ENCODE results near the gene PARD6G.

The PARD6G gene

DNA sequence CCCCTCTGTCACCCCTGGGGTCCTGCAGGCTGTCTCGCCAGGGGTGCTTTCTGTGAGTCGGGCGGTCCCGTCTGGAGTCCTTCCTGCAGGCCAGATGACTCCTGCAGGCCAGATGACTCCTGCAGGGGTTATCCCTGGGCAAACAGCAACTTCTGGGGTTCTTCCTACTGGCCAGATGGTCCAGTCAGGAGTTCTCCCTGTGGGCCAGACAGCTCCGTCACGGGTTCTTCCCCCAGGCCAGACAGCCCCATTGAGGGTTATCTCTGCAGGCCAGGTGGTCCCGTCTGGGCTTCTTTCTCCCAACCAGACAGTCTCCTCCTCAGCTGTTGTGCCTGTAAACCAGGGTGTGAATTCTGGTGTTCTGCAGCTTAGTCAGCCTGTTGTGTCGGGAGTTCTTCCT lies 110.6 kb downstream of the PARD6G start:
- TF ChIP-seq ZFX (IDR thresholded peaks at IDR 0.05), result no peak
- TF ChIP-seq, protein P1, sequence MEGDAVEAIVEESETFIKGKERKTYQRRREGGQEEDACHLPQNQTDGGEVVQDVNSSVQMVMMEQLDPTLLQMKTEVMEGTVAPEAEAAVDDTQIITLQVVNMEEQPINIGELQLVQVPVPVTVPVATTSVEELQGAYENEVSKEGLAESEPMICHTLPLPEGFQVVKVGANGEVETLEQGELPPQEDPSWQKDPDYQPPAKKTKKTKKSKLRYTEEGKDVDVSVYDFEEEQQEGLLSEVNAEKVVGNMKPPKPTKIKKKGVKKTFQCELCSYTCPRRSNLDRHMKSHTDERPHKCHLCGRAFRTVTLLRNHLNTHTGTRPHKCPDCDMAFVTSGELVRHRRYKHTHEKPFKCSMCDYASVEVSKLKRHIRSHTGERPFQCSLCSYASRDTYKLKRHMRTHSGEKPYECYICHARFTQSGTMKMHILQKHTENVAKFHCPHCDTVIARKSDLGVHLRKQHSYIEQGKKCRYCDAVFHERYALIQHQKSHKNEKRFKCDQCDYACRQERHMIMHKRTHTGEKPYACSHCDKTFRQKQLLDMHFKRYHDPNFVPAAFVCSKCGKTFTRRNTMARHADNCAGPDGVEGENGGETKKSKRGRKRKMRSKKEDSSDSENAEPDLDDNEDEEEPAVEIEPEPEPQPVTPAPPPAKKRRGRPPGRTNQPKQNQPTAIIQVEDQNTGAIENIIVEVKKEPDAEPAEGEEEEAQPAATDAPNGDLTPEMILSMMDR (conservative IDR thresholded peaks at IDR 0.05), result no peak

DNA sequence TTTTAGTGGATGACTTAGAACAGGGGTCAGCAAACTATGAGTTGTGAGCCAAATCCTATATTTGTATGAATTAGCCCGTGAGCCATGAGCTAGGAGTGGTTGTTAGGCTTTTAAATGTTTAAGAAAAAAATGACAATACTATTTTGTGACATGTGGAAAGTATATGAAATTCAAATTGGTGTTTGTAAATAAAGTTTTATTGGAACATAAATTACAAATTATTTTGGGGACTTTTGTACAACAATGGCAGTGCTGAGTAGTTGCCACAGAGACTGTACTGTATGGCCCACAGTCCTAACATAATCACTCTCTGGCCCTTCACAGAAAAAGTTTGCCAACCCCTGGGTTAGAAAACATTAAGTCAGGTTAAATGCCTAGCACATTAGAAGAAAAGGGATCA lies 112.2 kb downstream of the PARD6G start:
- no peak overlapping the region for H3K27ac ChIP-seq
- TF ChIP-seq, protein P1 (conservative IDR thresholded peaks at IDR 0.05), result no peak
- no peak for TF ChIP-seq ZFX (IDR thresholded peaks at IDR 0.05)

More for the DNA sequence above, 110.6 kb downstream of the PARD6G start:
- no peak overlapping the region for H3K27ac ChIP-seq

DNA sequence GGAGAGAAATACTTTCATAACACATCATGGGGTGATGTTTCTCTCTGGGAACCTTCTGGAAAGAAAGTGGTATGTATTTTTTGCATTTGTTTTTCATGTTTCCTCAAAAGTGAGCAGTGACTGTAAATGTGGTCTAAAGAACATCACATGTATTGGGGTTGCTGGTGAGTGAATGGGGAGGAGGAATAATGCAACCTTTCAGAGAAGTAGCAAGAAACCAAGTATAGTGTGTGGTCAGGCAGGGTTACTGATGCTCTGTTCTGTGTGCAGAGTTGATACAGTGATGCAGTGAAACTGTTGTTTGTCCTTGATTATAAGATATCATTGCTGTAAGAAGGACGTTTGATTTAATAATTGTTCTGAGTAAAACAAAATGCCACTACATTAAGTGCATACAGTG lies 114.2 kb downstream of the PARD6G start:
- no peak for TF ChIP-seq ZFX (IDR thresholded peaks at IDR 0.05)
- TF ChIP-seq, protein P1 (conservative IDR thresholded peaks at IDR 0.05), result no peak
- no peak overlapping the region for H3K27ac ChIP-seq

DNA sequence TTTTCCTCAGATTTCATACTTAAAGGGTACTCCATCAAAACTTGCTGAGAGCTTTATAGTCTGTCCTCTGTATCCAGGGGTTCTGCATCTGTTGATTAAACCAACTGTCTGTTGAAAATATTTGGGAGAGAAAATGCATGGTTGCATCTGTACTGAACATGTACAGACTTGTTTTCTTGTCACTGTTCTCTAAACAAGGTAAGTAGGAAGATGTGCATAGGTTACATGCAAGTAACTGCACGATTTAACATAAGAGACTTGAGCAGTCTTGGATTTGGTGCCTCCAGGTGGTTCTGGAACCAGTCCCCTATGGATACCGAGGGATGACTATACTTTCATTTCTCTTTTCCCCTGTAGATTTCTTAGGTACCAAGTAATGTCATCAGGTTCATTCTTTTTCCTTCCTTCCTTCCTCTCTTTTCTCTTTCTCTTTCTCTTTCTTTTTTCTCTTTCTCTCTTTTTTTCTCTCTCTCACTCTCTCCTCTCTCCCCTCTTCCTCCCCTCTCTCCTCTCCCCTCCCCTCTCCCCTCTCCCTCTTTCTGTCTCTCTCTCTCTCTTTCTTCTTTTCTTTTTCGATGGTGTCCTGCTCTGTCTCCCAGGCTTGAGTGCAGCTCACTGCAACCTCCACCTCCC lies 115.0 kb downstream of the PARD6G start:
- no peak for TF ChIP-seq ZFX (IDR thresholded peaks at IDR 0.05)
- TF ChIP-seq, protein P1 (conservative IDR thresholded peaks at IDR 0.05), result no peak
- no peak overlapping the region for H3K27ac ChIP-seq

DNA sequence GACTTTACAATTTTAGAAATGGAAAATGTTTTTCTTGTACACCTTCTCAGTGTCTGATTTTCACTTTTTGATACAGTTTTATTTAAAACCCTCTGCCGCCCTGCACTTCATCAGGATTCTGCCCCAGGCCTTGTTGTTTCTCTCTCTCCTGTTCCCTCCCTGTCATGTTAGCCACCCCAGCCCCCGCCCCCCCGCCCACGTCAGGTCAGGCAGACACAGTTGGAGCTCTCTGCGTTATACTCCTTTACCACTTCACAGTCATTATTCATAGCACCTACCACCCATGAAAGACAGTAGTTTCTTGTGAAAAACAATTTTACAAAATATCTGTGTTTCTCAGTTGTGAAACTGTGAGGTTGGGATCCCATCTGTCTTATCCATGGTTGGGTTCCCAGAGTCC lies 116.8 kb downstream of the PARD6G start:
- no peak overlapping the region for H3K27ac ChIP-seq
- no peak for TF ChIP-seq ZFX (IDR thresholded peaks at IDR 0.05)
- TF ChIP-seq, protein P1 (conservative IDR thresholded peaks at IDR 0.05), result no peak

DNA sequence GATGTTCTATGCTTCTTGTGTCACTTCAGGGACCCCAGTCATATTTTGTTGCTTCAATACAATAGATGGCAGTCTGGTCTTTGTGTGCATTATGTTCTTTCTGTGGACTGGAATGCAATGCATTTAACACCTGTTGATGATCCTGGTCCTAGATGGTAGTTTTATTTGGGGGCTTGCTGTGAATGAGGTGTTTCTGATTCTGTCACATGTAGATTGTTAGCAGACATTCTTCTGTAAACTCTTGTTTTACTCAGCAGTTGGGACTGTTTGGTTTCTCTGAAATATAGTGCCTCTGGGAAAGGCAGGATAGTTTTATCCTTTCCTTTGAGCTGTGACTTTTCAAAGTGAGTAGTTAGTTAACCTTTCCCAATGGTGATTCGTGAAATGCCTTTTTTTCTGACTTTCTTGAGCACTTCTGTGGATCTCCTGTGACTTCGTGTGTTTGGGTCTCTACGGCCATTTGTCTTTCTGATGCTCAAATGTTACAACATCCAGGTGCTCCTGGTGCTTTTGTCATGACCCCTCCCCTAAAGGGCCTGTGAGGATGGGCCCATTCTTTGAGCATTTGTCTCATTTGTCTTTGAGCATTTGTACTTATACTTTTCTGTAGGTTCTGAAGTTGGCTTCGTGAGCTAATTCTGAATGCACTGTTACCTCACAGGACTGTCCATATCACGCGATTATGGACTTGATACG lies 117.5 kb downstream of the PARD6G start:
- TF ChIP-seq, protein P1 (conservative IDR thresholded peaks at IDR 0.05), result no peak
- H3K27ac ChIP-seq, result no peak overlapping the region

DNA sequence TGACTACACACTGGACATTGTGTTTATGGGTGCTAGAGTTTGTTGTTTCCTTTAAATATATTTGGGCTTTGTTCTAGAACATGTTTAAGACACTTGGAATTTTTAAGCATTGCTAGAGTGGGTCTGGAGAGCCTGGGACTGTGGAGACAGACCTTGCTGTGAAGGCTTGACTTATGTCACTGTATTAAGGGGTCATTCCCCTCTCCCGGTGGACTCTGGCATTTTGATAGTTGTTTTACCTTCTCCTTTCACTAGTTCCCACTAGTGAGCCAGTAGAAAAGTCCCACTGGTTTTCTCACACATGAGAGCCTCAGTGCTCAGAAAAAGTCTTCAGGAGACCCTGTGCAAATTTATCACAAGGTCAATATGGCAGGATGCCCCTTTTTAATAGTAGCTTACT lies 119.7 kb downstream of the PARD6G start:
- no peak overlapping the region for H3K27ac ChIP-seq
- TF ChIP-seq, protein P1 (conservative IDR thresholded peaks at IDR 0.05), result no peak
- no peak for TF ChIP-seq ZFX (IDR thresholded peaks at IDR 0.05)
